ENCODE data around the gene DRICH1. TPM values are rescaled to one million over a fixed set of nuclear protein-coding genes. Genes with fewer than 3 reads are reported as not detected.
"Not testable (repeated sequence)": the region's sequence is repeated elsewhere in the genome, so short reads cannot be mapped to it uniquely, and the experiment has no call there.

The DRICH1 gene
- total RNA-seq, 8 experiments from 2014 or later: 0.11 to 0.94 (median 0.36) TPM; not detected in 3

DNA sequence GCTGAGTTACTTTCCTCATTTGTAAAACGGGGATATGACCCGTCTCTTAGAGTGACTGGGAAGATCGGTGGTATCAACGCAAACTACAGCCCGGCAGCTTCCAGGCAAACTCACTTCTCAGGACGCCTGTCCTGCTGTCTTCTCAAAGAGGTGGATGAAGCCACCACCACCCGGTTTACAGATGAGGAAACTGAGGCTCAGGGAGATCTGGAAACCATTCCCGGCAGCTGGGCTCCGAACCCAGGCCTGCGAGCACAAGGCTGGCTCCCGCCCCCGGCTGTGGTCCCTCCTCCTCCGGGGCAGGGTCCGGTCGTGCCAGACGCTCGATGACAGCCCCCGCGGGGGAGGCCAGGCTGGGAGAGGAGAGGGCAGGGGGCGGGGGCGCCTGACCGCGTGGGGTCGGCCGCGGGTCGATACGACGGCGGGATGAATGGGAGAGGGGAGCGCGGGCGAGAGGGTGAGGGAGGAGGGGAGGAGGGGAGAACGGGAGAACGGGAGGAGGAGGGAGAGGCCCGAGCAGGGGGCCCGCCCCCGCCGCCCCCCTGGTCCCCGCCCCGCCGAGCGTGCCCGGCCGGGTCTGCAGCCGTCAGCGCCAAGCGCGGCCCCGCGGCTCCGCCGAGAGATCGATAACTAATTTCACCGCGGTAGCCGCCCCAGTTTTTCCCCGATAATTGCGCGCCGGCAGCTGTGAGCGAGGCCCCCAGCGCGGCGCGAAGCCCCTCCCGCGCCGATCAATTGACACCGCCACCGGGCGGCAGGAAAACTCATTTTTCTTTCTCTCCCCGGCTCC is 66.0 kb downstream of the DRICH1 start:
- peak overlapping the region; percentile 54 to 73 for H3K27ac ChIP-seq
- peak overlapping the region; percentile 13 to 36 (median 22) for H3K4me3 ChIP-seq
- in situ Hi-C loops (cut with MboI; ENCODE audit: low pct_unique_long_range_greater_than_20kb in 2 of 9, low sequenced_read_pairs in 9 of 9, unreplicated experiment in 9 of 9): no loop called here
- peaks cover 26 to 34% of the 10 kb centered on the region in 2 donors for H3K4me1 ChIP-seq (replicated peaks in 1 of 2)
- 0% methylated on average over 1 of the region's 73 CpGs; no CpG with 5 or more reads in 6 of the 10 experiments for WGBS, 10 experiments
- ATAC-seq (replicated peaks in 6 of 8): peak in 7 of 8 experiments; percentile 40 to 87 (median 79)

DNA sequence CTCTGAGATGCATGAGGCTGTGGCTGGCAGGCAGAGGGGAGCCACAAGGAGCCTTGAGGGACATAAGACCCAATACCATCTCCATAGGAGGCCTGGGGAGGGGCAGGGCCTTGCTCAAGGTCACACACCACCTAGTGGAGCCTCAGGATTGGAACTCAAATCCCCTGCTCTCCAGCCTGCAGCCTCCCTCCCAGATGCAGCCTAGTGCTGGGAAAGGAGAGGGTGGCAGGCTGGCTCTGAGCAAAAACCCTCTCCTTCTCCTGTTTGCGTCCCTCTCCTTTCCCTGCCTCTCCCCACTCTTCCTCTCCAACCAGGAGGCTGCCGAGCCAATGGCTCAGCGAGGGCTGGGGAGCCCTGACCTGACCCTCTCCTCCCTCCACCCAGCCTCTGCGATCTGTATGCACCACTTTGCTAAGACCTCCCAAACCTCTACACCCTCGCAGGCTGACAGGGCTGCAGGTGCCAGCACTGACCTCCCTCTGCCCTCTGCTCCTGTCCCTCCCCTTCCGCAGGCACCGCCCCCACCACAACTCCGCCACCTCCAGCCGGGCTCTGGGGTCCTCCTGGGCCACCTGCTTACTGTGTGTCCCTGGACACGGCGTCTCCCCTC is 66.7 kb downstream of the DRICH1 start:
- Histone ChIP-seq H3K4me3 (peak overlapping the region; percentile 13 to 36 (median 22)), H3K27ac (peak overlapping the region; percentile 54 to 73), H3K4me1 (replicated peaks in 1 of 2) (peaks cover 26 to 34% of the 10 kb centered on the region in 2 donors)
- 0% methylated on average over 1 to 2 of the region's 11 CpGs; no CpG with 5 or more reads in 7 of the 10 experiments for WGBS, 10 experiments
- in situ Hi-C loops (cut with MboI; ENCODE audit: low pct_unique_long_range_greater_than_20kb in 2 of 9, low sequenced_read_pairs in 9 of 9, unreplicated experiment in 9 of 9): no loop called here
- ATAC-seq (replicated peaks in 6 of 8): peak; percentile 24 to 63 (median 43)

DNA sequence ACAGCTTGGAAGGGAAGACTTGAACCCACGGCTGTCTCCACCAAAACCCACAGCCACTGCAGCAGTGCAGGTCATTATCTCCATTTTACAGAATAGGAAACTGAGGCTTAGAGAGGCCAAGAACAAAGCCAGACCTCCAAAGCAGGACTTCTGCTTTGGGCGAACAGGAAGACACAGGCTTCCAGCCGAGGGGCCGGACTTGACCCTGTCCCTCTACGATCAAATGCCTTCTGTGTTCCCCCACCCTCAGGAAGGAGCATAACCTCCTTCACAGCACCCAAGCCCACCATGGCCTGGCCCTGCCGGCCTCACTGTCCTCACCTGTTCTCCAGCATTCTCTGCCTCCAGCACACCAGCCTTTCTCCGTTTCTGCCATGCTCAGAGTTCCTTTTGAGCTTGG is 67.8 kb downstream of the DRICH1 start:
- ATAC-seq (replicated peaks in 6 of 8): no peak
- Histone ChIP-seq H3K4me3 (no peak overlapping the region), H3K27ac (peak overlapping the region; percentile 58 to 73), H3K4me1 (replicated peaks in 1 of 2) (peaks cover 31 to 34% of the 10 kb centered on the region in 2 donors)
- WGBS, 10 experiments: 0 to 100% (median 77%) methylated on average over 1 to 5 of the region's 7 CpGs; no CpG with 5 or more reads in 5 of the 10 experiments
- in situ Hi-C loops (cut with MboI; ENCODE audit: low pct_unique_long_range_greater_than_20kb in 2 of 9, low sequenced_read_pairs in 9 of 9, unreplicated experiment in 9 of 9): no loop called here

DNA sequence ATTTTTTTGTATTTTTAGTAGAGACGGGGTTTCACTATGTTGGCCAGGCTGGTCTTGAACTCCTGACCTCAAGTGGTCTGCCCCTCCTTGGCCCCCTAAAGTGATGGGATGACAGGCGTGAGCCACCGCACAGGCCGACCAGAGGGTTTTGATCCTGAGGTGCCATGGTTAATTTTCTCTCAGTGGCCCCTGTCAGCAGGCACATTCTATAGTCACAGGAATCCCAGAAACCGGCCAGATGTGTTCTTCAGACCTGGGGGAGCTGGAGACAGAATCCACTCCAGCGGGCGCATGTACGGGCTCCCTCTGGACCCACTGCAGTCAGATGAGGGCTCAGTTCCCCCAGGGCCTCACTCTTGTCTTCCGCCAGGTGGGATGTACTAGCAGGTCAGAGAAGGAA is 69.0 kb downstream of the DRICH1 start:
- WGBS, 10 experiments: 13 to 100% (median 80%) methylated on average over 1 to 7 of the region's 9 CpGs; no CpG with 5 or more reads in 5 of the 10 experiments
- in situ Hi-C loops (cut with MboI; ENCODE audit: low pct_unique_long_range_greater_than_20kb in 2 of 9, low sequenced_read_pairs in 9 of 9, unreplicated experiment in 9 of 9): no loop called here
- peaks cover 31 to 34% of the 10 kb centered on the region in 2 donors for H3K4me1 ChIP-seq (replicated peaks in 1 of 2)
- no peak overlapping the region for H3K27ac ChIP-seq
- H3K4me3 ChIP-seq: no peak overlapping the region
- ATAC-seq (replicated peaks in 6 of 8): no peak

DNA sequence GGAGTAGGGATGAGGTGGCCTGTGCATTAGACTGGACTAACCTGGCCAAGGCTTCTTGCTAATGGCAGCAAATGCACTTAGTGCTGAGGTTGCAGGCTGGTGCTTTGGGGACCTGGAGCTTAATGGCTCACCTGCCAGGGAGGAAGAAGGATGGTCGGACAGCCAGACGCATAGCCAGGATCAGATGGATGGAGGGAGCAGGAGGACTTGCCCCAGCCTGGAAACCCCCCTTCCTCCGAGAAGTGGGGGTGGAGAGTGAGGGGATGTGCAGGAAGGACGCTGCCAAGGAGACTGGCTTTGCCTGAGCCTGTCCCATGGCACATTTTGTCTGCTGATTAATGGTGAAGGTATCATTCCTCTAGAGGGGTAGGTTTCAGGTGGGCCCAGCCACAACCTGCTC is 69.9 kb downstream of the DRICH1 start:
- in situ Hi-C loops (cut with MboI; ENCODE audit: low pct_unique_long_range_greater_than_20kb in 2 of 9, low sequenced_read_pairs in 9 of 9, unreplicated experiment in 9 of 9): no loop called here
- ATAC-seq (replicated peaks in 6 of 8): no peak
- Histone ChIP-seq H3K4me3 (no peak overlapping the region), H3K4me1 (replicated peaks in 1 of 2) (peaks cover 29 to 30% of the 10 kb centered on the region in 2 donors), H3K27ac (no peak overlapping the region)
- WGBS, 10 experiments: 38 to 90% (median 75%) methylated on average over 1 to 2 of the region's 4 CpGs; no CpG with 5 or more reads in 6 of the 10 experiments

DNA sequence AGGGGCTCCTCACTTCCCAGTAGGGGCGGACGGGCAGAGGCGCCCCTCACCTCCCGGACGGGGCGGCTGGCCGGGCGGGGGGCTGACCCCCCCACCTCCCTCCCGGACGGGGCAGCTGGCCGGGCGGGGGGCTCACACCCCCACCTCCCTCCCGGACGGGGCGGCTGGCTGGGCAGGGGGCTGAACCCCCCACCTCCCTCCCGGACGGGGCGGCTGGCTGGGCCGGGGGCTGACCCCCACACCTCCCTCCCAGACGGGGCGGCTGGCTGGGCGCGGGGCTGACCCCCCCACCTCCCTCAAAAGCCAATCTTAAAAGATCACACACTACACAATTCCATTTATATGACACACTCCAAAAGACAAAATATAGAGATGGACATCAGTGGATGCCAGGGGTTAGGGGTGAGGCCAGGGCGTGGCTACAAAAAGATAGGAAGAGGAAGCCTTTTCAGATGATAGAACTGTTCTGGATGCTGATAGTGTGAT is 71.1 kb downstream of the DRICH1 start:
- ATAC-seq (replicated peaks in 6 of 8); in situ Hi-C loops (cut with MboI; ENCODE audit: low pct_unique_long_range_greater_than_20kb in 2 of 9, low sequenced_read_pairs in 9 of 9, unreplicated experiment in 9 of 9); H3K27ac ChIP-seq; H3K4me3 ChIP-seq: not testable (repeated sequence)
- H3K4me1 ChIP-seq (replicated peaks in 1 of 2): peaks cover 25 to 32% of the 10 kb centered on the region in 2 donors
- 75% methylated on average over 1 of the region's 24 CpGs; no CpG with 5 or more reads in 9 of the 10 experiments for WGBS, 10 experiments

DNA sequence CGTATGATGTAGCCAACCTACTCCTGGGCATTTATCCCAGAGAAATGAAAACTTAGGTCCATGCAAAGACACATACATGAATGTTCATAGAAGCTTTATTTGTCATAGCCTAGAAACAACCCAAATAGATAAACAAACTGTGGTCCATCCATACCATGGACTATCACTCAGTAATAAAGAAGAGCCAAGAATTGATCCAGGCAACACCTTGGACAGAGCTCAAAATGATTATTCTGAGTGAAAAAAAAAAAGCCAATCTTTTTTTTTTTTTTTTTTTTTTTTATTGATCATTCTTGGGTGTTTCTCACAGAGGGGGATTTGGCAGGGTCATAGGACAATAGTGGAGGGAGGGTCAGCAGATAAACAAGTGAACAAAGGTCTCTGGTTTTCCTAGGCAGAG is 71.9 kb downstream of the DRICH1 start:
- H3K4me3 ChIP-seq; H3K27ac ChIP-seq; in situ Hi-C loops (cut with MboI; ENCODE audit: low pct_unique_long_range_greater_than_20kb in 2 of 9, low sequenced_read_pairs in 9 of 9, unreplicated experiment in 9 of 9): not testable (repeated sequence)
- 0 to 100% (median 80%) methylated on average over 1 of the region's 1 CpG; no CpG with 5 or more reads in 5 of the 10 experiments for WGBS, 10 experiments
- peaks cover 23 to 27% of the 10 kb centered on the region in 2 donors for H3K4me1 ChIP-seq (replicated peaks in 1 of 2)
- ATAC-seq (replicated peaks in 6 of 8): peak in 1 of 8 experiments; percentile 20

Other genes starting within 250 kb of the DRICH1 start
- gene IGLL1, start 52.0 kb downstream of the DRICH1 start, total RNA-seq: under 1 TPM in 1 of 8 experiments, not detected in 7; 0.47 TPM
- gene RGL4, start 58.7 kb upstream of the DRICH1 start, total RNA-seq: 1 to 10 TPM in 2 of 8 experiments, under 1 TPM in 6; 0.33 to 2.1 (median 0.43) TPM
- gene ZNF70, start 118.8 kb upstream of the DRICH1 start, total RNA-seq: 10 to 100 TPM in 2 of 8 experiments, 1 to 10 TPM in 6; 5.7 to 11.1 (median 7.8) TPM
- gene VPREB3, start 122.1 kb upstream of the DRICH1 start, total RNA-seq: 1 to 10 TPM in 3 of 8 experiments, under 1 TPM in 3, not detected in 2; 0.71 to 1.7 (median 1.1) TPM
- 1 to 10 TPM in 6 of 8 experiments, under 1 TPM in 2; 0.15 to 5.1 (median 1.6) TPM for gene C22orf15, start 130.7 kb upstream of the DRICH1 start, total RNA-seq
- gene CHCHD10, start 135.7 kb upstream of the DRICH1 start, total RNA-seq: 100 to 1,000 TPM in 2 of 8 experiments, 10 to 100 TPM in 6; 35.7 to 201 (median 54.1) TPM
- gene MMP11, start 140.5 kb upstream of the DRICH1 start, total RNA-seq: 10 to 100 TPM in 3 of 8 experiments, 1 to 10 TPM in 5; 1.4 to 35.0 (median 8.2) TPM
- 100 to 1,000 TPM in 4 of 8 experiments, 10 to 100 TPM in 4; 58.9 to 177 (median 101) TPM for gene SMARCB1, start 154.6 kb upstream of the DRICH1 start, total RNA-seq
- gene DERL3, start 206.7 kb upstream of the DRICH1 start, total RNA-seq: 1 to 10 TPM in 5 of 8 experiments, under 1 TPM in 3; 0.54 to 9.5 (median 1.9) TPM
- 10 to 100 TPM; 17.7 to 25.6 (median 22.3) TPM for gene SLC2A11, start 225.6 kb upstream of the DRICH1 start, total RNA-seq